HG02970 (cell line): Measurements from ENCODE around the gene RELN.
A peak's percentile ranks its signal among the peaks of the same experiment; 100 is the strongest.
"Not testable (repeated sequence)": the region's sequence is repeated elsewhere in the genome, so short reads cannot be mapped to it uniquely, and the experiment has no call there.

Source experiments
- ATAC-seq: cut with Tn5 transposase; IDR thresholded peaks from one replicate; pipeline ENCODE4 v1.9.1; 2021; ENCODE audit warnings: mild to moderate bottlenecking, moderate library complexity, moderate number of reproducible peaks; ENCODE audit not compliant: unreplicated experiment, low FRiP score

The RELN gene

GRCh38 chr7:103989200-103989784 is at the start of gene RELN:
Gene RELN, minus strand, starts transcription at chr7:103989658. Its CDS starts 302 bp downstream, at chr7:103989356.
- no peak for ATAC-seq

GRCh38 chr7:104038136-104038535 is 48.7 kb upstream of the RELN start:
- ATAC-seq, result no peak

GRCh38 chr7:104036889-104037288 is 47.4 kb upstream of the RELN start:
- ATAC-seq, result not testable (repeated sequence)

GRCh38 chr7:104035351-104035750 is 45.9 kb upstream of the RELN start:
- ATAC-seq, result no peak

GRCh38 chr7:104034679-104035078 is 45.2 kb upstream of the RELN start:
- ATAC-seq, result no peak

- ATAC-seq, result no peak
These were observed 44.4 kb upstream of the RELN start for GRCh38 chr7:104033837-104034236.

GRCh38 chr7:104032486-104032885 is 43.0 kb upstream of the RELN start:
- no peak for ATAC-seq

GRCh38 chr7:104029765-104030164 is 40.3 kb upstream of the RELN start:
- ATAC-seq, result no peak

- ATAC-seq, result no peak
These were observed 35.2 kb upstream of the RELN start for GRCh38 chr7:104024632-104025031.

- no peak for ATAC-seq
These were observed 33.6 kb upstream of the RELN start for GRCh38 chr7:104023100-104023499.

- ATAC-seq, result no peak
These were observed 29.0 kb upstream of the RELN start for GRCh38 chr7:104018425-104018824.

GRCh38 chr7:104017001-104017400 is 27.5 kb upstream of the RELN start:
- ATAC-seq, result no peak

GRCh38 chr7:104012835-104013234 is 23.4 kb upstream of the RELN start:
- ATAC-seq, result no peak

GRCh38 chr7:104011829-104012228 is 22.4 kb upstream of the RELN start:
- ATAC-seq, result no peak

GRCh38 chr7:104010052-104010909 is 20.8 kb upstream of the RELN start:
- ATAC-seq, result no peak

GRCh38 chr7:104008107-104008506 is 18.6 kb upstream of the RELN start:
- ATAC-seq, result no peak

GRCh38 chr7:104007614-104008013 is 18.2 kb upstream of the RELN start:
- no peak for ATAC-seq

- no peak for ATAC-seq
These were observed 15.7 kb upstream of the RELN start for GRCh38 chr7:104005197-104005596.

GRCh38 chr7:103996639-103997038 is 7.2 kb upstream of the RELN start:
- peak; percentile 69 for ATAC-seq

GRCh38 chr7:103996017-103996551 is 6.6 kb upstream of the RELN start:
- ATAC-seq, result peak; percentile 14

- no peak for ATAC-seq
These were observed 6.1 kb upstream of the RELN start for GRCh38 chr7:103995554-103995953.

GRCh38 chr7:103993551-103993950 is 4.1 kb upstream of the RELN start:
- ATAC-seq, result no peak
